Fibroblast of skin of left biceps (primary cell): ENCODE results near the gene SMAD2.

ENCODE experiments used
- DNase-seq, 2 experiments: peaks; one replicate each; pipeline ENCODE4 v3.0.0-alpha.2; 2013; ENCODE audit warnings: low read depth in 2 of 2

The SMAD2 gene

DNA sequence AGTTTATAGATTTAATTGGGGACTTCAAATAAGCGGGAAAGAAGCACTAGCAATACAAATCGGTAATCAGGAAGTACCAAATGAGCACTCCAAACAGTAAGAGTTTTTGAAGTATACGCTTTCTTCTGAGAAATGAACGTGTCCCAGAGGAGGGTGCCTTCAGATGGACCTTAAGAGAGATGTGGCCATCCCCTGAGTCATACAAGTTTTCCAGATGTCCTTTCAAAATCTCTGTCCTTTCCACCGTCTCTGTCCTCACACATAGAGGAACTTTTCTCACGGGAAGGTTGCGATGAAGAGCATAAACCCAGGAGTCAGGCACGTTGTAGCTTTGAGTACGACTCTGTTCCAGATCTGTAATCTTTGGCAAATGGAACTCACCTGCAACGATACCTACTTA, 1.7 kb upstream of the SMAD2 start:
- no peak for DNase-seq

DNA sequence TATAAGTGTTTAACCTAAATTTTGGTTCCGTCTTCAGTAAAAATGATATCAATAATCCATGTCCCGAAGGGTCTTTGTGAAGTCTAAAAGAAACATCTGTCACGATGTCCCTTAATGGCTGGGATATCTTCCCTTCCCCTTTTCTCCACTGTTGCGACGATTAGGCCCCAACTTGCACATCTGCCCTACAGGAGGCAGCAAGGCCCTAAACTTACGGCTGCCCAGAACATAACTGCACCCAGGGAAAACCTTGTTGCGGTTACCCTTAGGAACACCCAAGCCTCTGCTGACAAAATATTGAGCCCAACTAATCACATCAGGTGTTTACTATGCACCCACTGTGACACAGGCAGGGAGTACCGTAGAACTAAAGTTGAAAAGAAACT, 1.3 kb upstream of the SMAD2 start:
- no peak for DNase-seq

DNA sequence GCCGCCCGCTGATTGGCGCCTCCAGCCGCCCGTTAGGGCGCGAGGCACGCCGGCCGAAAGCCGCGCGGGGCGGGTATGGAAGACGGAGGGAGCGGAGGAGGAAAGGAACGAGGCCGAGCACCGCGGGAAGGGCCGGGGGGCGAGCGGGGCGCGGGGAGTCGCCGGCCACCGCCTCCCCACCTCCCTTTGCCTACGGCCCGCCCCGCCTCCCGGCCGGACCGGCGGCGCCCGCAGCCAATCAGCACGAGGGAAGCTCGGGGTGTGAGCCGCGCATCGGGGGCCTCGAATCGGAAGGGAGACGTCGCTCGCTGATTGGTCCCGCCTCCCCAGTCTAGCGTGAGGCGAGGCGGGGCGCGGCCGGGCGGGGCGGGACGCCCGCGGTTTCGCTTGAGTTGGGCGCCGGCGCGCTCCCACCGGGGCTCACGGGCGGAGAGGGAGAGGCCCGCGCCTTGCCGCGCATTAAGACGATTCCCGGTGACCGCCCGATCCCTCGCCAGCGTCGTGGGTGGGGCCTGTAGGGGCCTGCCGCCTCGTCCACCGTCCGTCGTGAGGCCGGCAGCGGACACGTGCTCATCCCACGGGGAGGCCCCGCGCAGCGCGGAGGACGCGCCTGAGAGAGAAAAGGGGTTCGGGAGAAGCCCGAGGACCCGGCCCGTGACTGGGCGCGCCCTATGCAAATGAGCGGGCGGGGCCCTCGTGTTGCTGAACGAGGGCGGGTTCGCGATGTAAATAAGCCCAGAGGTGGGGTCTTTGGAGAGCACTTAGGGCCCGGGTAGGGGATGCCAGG, 665 bp upstream of the SMAD2 start:
- DNase-seq: peak; percentile 94 to 95

DNA sequence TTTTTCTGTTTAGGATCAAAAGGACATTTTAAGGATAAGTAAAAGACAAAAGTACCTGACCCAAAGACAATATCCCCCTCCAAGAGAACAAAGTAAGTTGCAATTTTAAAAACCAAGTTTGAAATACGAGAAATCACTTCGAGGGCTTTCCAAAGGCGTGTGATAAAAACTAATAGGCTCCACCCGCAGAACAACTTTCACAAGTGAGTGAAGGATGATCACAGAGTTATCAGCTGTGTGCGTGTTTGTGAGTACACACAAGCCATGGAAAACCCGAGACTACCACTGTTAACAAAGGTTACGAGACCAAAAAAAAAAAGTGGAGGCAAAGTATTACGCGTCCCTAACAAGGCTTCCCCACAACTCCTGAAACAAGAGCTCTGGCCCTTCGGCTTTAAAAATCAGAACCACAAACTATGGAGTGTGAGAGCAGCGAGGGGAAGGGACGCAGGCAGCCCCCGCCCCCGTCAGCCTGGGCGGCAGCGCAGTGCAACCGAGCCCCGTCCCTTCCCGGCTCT, 719 bp downstream of the SMAD2 start:
- no peak for DNase-seq

DNA sequence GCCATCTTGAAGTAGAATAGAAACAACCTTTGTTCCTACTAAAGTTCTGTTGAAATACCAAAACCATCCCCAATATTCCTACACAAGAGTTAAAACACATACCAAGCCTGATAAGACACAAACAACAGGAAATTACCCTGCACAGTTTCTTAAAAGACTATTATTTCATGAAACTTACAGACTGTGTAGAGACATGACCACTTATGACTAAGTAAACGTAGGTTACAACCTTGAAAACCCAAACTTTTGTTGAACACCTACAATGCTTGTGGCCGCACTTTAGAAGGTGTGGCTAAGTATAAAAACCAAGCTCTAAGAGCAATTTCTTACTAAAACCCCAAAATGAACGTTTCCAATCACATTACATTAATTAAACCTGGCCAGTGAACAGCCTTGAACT, 2.0 kb downstream of the SMAD2 start:
- DNase-seq: no peak

DNA sequence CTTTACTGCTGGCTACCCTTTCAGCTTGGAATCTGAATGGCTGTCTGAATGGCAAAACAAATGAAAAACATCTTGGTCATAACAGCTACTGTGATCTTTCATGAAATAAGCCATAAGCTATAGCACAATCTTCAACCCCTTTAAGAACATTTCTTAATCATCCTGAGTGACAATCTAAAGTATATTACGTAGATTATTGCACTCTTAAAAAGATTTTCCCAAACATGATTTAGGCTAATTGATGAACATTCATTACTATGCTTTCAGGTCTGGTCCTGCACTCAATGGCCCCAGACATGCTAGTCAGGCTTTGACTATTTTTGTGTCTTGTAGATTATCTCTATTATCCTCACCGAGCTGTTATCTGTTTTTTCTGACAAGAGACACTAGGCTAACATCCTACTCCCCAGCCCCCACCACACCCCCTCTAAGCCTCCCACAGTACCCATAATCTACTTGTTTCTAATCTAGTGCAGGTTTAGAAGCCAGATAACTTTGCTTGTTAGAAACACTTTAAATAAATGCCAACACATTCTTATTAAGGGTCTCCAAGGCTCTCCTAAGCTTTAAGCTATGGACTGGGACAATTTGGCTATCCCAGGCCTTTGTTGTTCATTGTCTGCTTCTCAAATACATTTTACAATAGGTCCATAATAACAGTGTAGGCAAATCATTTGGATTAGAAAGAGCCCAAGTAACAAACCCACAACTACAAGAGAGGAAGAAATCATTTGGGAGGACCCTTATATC, 4.2 kb downstream of the SMAD2 start:
- no peak for DNase-seq

DNA sequence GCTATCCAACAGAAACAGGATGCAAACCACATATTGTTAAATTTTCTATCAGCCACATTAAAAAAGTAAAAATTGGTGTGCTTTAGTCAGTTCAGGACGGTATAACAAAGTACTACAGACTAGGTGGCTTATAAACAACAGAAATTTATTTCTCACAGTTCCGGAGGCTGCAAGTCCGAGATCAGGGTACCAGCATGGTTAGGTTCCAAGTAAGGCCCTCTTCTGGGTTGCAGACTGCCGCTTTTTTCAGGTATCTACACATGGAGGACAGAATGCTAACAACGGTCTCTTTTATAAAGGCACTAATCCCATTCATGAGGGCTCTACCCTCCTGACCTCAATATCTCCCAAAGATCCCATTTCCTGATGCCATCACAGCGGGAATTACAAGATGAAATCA, 10.5 kb downstream of the SMAD2 start:
- no peak for DNase-seq

DNA sequence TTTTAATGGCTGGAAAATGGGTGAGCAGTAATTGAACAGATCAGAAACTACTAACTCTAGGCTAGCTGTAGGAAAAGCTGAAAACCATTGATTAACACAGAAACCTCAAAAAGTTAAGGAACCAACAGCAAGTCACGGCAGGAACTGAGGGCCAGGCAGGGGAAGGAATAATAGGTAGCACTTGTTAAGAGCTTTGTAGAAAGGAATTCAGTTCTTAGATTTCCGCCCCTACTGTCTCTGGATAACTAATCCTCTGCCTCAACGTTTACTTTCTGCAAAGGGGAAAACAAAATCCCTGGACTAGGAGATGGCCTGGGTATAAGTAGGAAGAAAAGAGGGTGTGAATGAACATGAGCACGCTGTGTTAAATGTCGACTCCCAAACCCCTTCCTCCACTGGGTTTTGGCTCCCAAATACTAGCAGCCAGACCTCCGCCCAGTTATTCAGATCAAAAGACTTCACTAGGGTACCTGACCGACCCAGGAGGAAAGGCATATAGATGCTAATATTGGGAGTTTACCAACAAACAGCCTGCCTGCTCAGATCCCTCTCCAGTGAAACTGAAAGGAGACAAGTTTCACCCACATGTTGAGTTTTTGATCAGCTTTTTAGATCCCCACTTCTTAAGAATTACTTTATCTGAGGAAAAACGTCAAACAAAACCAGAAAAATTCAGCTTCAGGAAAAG, 12.4 kb downstream of the SMAD2 start:
- DNase-seq: no peak

DNA sequence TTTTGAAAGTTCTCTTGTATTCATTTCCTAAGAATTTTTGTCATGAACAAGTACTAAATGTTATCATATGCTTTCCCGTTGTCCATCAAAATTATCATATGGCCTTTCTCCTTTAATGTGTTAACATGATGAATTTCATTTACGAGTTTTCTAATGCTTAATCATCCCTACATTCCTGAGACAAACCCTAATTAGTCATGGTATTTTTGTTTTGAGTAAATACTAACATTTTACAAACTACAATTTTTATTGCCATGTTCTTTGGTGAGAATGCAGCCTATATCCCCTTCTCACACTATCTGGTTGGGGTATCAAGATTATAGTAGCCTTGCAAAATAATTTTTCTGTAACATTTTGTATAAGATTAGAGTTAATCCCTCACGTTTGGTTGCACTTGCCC, 14.5 kb downstream of the SMAD2 start:
- DNase-seq: no peak

DNA sequence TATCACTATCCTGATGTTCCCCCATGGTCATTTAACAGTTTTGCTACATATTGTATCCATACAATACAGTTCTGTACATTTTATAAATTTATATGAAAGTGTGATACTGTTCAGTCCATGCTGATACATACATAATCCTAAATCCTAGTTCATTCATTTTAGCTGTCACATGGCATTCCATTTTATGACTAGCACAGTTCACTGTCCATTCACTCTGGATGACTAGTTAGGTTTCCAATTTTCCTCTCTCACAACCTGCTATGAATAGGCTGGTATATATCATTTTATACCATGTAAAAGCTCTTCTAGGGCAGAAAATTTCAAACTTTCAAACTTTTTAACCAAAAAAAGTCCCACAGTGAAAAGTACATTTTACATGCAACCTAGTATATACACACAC, 15.2 kb downstream of the SMAD2 start:
- no peak for DNase-seq

DNA sequence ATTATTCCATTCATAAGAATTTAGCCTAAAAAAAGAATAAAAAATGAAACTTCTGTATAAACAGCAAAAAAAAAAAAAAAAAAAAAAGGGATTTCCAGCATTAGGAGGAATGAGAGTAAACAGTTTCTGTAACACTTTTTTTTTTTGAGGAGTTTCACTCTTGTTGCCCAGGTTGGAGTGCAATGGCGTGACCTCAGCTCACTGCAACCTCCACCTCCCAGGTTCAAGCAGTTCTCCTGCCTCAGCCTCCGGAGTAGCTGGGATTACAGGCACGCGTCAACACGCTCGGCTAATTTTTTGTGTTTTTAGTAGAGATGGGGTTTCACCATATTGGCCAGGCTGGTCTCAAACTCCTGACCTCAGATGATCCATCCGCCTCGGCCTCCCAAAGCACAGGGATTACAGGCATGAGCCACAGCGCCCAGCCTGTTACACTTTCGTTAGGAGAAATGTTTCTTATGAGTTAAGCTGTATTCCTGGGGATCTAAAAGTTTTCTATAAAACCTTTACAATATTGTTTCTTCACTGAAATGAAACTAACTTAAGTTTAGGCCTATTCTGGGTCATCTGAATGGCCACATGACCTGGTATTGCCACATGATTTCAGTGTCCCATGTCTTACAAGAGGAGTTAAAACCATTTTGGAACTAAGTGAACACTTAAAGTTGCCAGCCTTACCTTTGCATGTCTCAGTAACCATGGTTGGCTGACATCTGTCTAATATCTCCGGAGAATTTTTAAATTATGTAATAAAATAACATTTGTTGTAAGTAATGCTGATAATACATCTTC, 17.5 kb downstream of the SMAD2 start:
- no peak for DNase-seq

DNA sequence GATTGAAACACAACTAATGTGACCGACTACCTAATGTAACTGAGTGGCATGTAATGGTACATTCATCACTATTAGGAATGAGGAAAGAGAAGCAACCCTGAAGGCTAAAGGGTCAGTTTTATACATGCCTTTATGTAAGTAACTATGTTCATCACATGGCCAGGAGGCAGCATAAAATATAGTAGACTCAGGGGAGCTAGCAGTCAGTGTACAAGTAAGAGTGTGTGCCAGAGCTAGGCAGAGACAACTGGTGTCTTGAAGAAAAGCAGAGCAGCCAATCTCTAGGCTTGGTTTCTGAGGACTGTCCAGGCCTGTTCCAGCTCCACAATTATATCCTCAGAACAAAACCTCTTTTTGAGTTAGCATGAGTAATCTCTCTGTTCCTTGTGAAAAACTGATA, 18.1 kb downstream of the SMAD2 start:
- DNase-seq: no peak

DNA sequence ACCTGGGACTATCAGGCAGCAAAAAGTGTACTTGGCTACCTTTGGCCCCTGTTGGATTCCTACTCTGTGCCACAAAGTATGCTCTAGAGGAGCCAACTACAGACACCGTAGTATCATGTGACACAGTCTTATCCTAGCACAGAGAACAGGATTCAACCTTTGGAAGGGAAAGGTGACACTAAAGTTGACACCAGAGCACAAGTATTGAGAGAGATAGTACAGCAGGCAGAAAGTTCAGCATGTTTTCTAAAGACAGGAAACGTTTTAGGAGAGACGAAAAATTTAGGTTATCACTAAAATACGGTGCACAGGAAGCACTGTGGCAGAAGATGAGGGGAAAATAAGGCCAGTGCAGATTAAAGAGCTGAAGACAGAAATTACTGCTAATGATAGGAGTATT, 18.6 kb downstream of the SMAD2 start:
- no peak for DNase-seq

DNA sequence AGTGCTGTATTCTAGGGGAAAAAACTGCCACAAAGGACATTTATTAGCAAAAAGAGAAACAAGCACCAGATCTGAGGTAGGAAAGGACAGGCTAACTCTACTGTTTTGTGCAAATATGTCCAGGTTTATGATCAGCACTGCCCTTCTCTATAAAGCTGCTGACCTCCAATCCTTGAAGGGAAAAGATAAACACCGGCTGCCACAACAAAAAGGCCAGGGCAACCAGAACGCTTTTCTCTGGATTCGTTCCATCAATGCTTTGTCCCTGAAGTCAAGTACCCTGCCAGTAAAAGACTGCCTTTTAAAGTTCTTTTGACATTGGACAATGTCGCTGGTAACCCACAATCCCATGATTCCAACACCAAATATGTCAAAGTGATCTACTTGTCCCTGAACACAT, 21.0 kb downstream of the SMAD2 start:
- no peak for DNase-seq

DNA sequence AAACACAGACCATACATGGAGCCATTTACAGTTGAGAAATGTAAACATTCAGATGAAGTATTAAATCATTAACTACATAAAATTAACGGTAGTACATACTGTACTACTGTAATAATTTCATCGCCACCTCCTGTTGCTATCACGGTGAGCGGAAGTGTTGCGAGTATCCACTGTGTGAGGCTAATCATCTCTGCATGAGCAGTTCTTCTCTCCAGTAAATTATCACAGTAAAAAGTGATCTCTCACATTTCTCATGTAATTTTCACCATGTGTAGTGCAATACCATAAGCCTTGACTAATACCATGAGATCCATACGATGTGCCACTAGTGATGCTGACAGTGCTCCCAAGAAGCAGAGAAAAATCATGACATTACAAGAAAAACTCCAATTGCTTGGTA, 21.9 kb downstream of the SMAD2 start:
- DNase-seq: no peak

DNA sequence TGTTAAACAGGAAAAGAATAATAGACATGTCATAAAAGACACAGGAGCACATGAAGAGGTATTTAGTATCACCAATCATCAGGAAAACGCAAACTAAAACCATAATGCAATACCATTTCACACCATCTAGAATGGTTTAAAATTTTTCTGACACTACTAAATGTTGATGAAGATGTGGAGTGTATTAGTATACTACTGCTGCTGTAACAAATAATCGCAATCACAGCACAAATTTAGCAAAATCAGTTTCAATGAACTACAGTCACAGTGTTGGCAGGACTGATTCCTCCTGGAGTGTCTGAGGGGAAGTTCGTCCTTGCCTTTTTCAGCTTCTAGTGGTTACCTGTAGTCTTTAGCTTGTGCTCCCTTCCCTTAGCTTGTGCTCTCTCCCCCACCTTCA, 24.1 kb downstream of the SMAD2 start:
- DNase-seq: no peak

DNA sequence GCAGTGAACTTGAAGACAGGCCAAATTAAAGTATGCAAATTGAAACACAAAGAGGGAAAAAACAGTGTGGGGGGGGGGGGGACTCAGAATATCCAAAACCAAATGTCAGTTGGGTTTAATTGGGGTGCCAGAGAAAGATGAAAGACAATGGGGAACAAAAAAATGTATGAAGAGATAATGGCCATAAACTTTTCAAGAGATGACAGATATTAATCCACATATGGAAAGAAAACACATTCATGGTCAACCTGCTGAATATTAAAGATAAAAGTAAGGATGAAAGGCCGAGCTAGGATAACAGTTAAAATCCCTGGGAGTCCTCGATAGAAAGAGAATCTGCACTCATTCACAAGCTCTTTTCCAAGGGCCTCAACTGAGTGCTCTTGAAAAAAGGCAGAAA, 26.6 kb downstream of the SMAD2 start:
- DNase-seq: no peak

DNA sequence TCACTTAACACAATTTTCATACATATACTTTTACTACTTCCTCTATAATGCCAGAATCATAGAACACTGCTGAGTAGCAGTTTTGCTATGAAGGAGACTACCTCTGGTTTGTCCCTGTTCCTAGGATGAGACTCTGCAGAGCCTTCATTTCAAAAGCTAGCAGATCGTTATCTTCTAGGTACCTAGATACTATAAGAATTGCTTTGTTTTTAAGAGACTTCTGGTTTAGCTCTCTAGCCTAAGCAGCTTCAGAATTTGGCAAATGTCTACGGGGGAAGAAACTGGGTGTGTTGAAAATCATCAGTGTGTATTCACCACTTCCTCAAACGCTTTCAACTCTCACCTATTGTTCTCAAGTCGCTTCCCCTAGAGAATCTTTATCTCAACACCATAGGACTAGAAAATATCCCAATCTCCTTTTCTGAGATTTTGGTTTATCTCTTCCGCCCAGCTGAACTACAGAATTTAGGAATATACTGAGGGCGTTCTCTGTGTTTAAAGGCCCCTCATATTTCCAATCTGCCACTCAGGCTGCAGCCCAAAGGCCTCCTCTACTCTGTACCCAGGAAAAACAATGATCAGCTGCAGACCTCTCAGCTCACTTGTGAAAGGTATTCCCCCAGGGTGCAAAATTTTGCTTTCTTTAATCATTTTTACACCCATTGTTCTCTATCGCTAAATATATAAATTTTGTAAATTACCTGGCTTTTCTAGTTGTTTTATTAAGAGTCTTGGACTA, 28.7 kb downstream of the SMAD2 start:
- DNase-seq: no peak

DNA sequence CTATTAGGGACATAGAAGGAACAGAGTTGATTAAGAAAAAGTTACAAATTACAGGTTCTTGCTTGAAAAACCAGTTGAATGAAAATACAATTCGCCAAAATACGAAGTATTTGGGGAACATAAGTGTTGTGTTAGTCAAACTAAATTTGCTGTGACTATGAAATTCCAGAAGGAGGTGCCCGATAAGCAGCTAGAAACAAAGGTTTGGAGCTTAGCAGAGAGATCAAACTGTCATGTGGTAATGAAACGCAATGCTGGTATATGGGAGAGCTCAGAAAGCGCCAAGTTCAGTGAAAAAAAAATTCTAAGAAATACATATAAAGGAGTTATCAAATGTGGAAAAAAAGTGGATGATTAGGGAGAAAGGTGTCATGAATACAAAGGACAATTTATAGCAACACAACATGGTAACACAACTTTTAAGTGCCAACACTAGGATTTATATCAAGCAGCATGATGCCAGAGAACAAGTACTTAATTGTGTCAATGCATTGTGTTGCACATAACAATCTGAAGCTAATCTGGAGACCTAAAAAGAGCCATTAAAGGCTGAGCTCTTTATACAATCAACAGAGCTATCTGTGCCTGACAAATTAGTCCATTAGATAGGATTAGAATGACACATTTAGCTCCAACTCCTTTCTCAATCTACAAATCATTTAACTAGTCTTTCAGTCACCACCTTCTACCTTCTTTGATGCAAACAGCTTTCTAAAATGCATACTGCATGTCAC, 31.2 kb downstream of the SMAD2 start:
- DNase-seq: no peak

DNA sequence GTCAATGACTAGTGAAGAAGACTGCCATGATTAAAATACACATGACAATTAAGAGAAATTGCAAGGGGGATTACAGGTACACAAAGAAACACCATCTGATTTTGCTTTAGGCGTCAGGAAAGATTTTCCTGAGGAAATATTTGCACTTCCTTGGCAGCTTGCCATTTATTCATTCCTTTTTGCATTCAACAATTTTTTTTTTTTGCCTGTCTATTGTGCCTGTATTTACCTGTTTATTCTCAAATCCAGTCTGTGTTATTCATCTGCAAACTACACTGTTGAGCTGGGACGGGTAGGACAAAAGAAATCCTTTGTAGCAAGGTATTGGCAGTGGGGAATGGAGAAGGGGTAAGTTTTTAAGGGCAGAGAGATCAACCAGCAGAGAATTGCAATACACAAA, 31.8 kb downstream of the SMAD2 start:
- DNase-seq: no peak

DNA sequence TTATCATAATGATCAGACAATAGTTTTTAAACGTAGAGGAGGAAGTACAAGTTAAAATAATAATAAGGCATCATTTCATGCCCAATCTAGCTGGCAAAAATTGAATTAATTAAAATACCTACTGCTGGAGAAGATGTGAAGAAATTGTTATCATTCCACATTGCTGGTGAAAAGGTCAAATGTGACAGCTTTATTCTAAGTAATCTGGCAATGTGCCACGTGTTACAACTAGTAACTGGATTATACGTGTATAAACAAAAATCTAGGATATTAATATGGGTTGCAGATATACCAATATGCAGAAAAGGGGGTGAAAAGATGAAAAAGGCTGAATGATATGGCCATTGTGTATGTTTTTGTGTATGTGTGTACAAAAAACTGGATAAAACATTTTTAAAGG, 32.4 kb downstream of the SMAD2 start:
- no peak for DNase-seq
